SK-N-SH (cell line): Measurements from ENCODE around the gene ADAP1. TPM values are rescaled to one million over a fixed set of nuclear protein-coding genes. Genes with fewer than 3 reads are reported as not detected.

Experiments
- CTCF ChIA-PET: fragments of 300-600, 350-600 bp; formaldehyde crosslinking; extraction: SDS; loops from one replicate; lab custom pipeline; 2021; lab: Yijun Ruan, JAX
- POLR2A ChIA-PET: fragments of 350-600 bp; sonication (Branson Sonifier 250); formaldehyde crosslinking; extraction: SDS; loops from one replicate; lab custom pipeline; 2020; ENCODE audit warnings: antibody characterized with exemption, inconsistent platforms; lab: Yijun Ruan, JAX
- DNase-seq: peaks from one replicate; pipeline ENCODE4 v3.0.0; 2012
- H2AFZ ChIP-seq: fragments of 200-600 bp; sonication (generic); 2 replicates; pipeline ENCODE4 v1.8.1; 2016; ENCODE audit warnings: antibody characterized with exemption, mild to moderate bottlenecking, low read depth
- H3F3A ChIP-seq: fragments of 200-600 bp; sonication (generic); replicated peaks from 2 replicates; pipeline ENCODE3; 2016; ENCODE audit warnings: antibody characterized with exemption, mild to moderate bottlenecking; ENCODE audit not compliant: insufficient read depth
- H3K27ac ChIP-seq, 2 experiments: fragments of 200-500 bp in 1 of 2; fragments of 200-600 bp in 1 of 2; sonication (Bioruptor generic) in 1 of 2; sonication (generic), shearing (Covaris generic) in 1 of 2; 2 replicates each; pipeline versions ENCODE4 v1.5.1 to v1.6.1; 2014 to 2016; ENCODE audit warnings: low read depth in 2 of 2, inconsistent platforms in 1 of 2, low read length in 1 of 2, mild to moderate bottlenecking in 1 of 2, mixed read lengths in 1 of 2
- H3K27me3 ChIP-seq: fragments of 200-600 bp; sonication (generic), shearing (Covaris generic); 2 replicates; pipeline ENCODE4 v1.6.1; 2016; ENCODE audit warnings: mixed run types; ENCODE audit not compliant: insufficient read depth
- H3K36me3 ChIP-seq, 2 experiments: fragments of 200-500 bp in 1 of 2; fragments of 200-600 bp in 1 of 2; sonication (Bioruptor generic) in 1 of 2; sonication (generic) in 1 of 2; replicated peaks in 1 of 2; 2 replicates each; pipeline versions ENCODE3 to v1.5.1; 2014 to 2016; ENCODE audit warnings: low read length in 1 of 2, mild to moderate bottlenecking in 1 of 2; ENCODE audit not compliant: insufficient read depth in 2 of 2, control insufficient read depth in 1 of 2
- H3K4me1 ChIP-seq, 2 experiments: fragments of 200-500 bp in 1 of 2; fragments of 200-600 bp in 1 of 2; sonication (Bioruptor generic) in 1 of 2; sonication (generic), shearing (Covaris generic) in 1 of 2; 2 replicates each; pipeline versions ENCODE4 v1.5.1 to v1.6.1; 2014 to 2016; ENCODE audit warnings: low read depth in 1 of 2, low read length in 1 of 2, mixed run types in 1 of 2; ENCODE audit not compliant: insufficient read depth in 2 of 2, control insufficient read depth in 1 of 2
- H3K4me2 ChIP-seq: fragments of 200-600 bp; sonication (generic), shearing (Covaris generic); 2 replicates; pipeline ENCODE4 v1.6.1; 2017; ENCODE audit warnings: mixed run types
- H3K4me3 ChIP-seq, 2 experiments: fragments of 200-500 bp in 1 of 2; fragments of 200-600 bp in 1 of 2; sonication (Bioruptor generic) in 1 of 2; sonication (generic), shearing (Covaris generic) in 1 of 2; 2 replicates each; pipeline versions ENCODE4 v1.5.1 to v1.8.1; 2014 to 2016; ENCODE audit warnings: low read depth in 2 of 2, inconsistent platforms in 1 of 2, low read length in 1 of 2, mild to moderate bottlenecking in 1 of 2, mixed read lengths in 1 of 2, moderate library complexity in 1 of 2
- H3K79me2 ChIP-seq: fragments of 200-600 bp; sonication (generic); 2 replicates; pipeline ENCODE4 v1.8.1; 2017; ENCODE audit warnings: mild to moderate bottlenecking; ENCODE audit not compliant: insufficient read depth
- H3K9ac ChIP-seq: fragments of 200-600 bp; sonication (generic); 2 replicates; pipeline ENCODE4 v1.6.1; 2017; ENCODE audit warnings: mixed run types
- H3K9me2 ChIP-seq: fragments of 200-600 bp; sonication (generic); 2 replicates; pipeline ENCODE4 v1.6.1; 2017; ENCODE audit warnings: mixed run types
- H3K9me3 ChIP-seq: fragments of 200-600 bp; sonication (generic); 2 replicates; pipeline ENCODE4 v1.6.1; 2017; ENCODE audit warnings: mixed run types, mild to moderate bottlenecking, moderate library complexity
- H4K20me1 ChIP-seq: fragments of 200-600 bp; sonication (generic); 2 replicates; pipeline ENCODE4 v1.6.1; 2017; ENCODE audit warnings: mild to moderate bottlenecking, mixed run types; ENCODE audit not compliant: insufficient read depth
- CTCF ChIP-seq: fragments of 200-600 bp; sonication (generic); IDR thresholded peaks from 2 replicates; pipeline ENCODE4 v1.6.1; 2017; ENCODE audit warnings: antibody characterized with exemption, mild to moderate bottlenecking, moderate library complexity
- ELF1 ChIP-seq: IDR thresholded peaks from 2 replicates; pipeline ENCODE4 v1.4.0; 2012
- EP300 ChIP-seq, 2 experiments: IDR thresholded peaks; 2 replicates each; pipeline versions ENCODE4 v1.4.0 to v1.6.1; 2012; ENCODE audit warnings: borderline replicate concordance in 1 of 2, low read depth in 1 of 2, low read length in 1 of 2
- EZH2phosphoT487 ChIP-seq: fragments of 200-600 bp; sonication (generic); IDR thresholded peaks from 2 replicates; pipeline ENCODE4 v1.6.1; 2017; ENCODE audit warnings: low read depth, mixed run types, mild to moderate bottlenecking, antibody characterized with exemption, moderate library complexity, borderline replicate concordance
- FOXM1 ChIP-seq: IDR thresholded peaks from 2 replicates; pipeline ENCODE4 v1.4.0; 2012; ENCODE audit warnings: low read depth, mild to moderate bottlenecking
- GABPA ChIP-seq: IDR thresholded peaks from 2 replicates; pipeline ENCODE4 v1.4.0; 2012; ENCODE audit warnings: low read depth, mild to moderate bottlenecking
- GATA2 ChIP-seq: sonication (generic); formaldehyde crosslinking; IDR thresholded peaks from 2 replicates; pipeline ENCODE4 v1.5.0; 2020; ENCODE audit warnings: mild to moderate bottlenecking, missing genetic modification reagents
- MEF2A ChIP-seq: IDR thresholded peaks from 2 replicates; pipeline ENCODE4 v1.4.0; 2012; ENCODE audit warnings: low read depth, borderline replicate concordance
- NRF1 ChIP-seq: IDR thresholded peaks from 2 replicates; pipeline ENCODE4 v1.6.1; 2012; ENCODE audit warnings: low read depth, mild to moderate bottlenecking, low read length
- POLR2AphosphoS5 ChIP-seq: IDR thresholded peaks from 2 replicates; pipeline ENCODE4 v1.6.1; 2012; ENCODE audit warnings: low read depth, low read length
- REST ChIP-seq: IDR thresholded peaks from 2 replicates; pipeline ENCODE4 v1.6.1; 2012; ENCODE audit warnings: mild to moderate bottlenecking, low read depth, low read length, moderate library complexity
- RXRA ChIP-seq: IDR thresholded peaks from 2 replicates; pipeline ENCODE4 v1.4.0; 2012; ENCODE audit warnings: low read depth, mild to moderate bottlenecking, borderline replicate concordance
- SIN3A ChIP-seq: IDR thresholded peaks from 2 replicates; pipeline ENCODE4 v1.6.1; 2012; ENCODE audit warnings: low read depth, mild to moderate bottlenecking, low read length, moderate library complexity, borderline replicate concordance
- SMC3 ChIP-seq: IDR thresholded peaks from 2 replicates; pipeline ENCODE4 v1.6.1; 2012; ENCODE audit warnings: low read depth, low read length, improper control_type of control experiment
- YY1 ChIP-seq: IDR thresholded peaks from 2 replicates; pipeline ENCODE4 v1.4.0; 2012; ENCODE audit warnings: low read depth, mild to moderate bottlenecking
- ZBTB33 ChIP-seq: IDR thresholded peaks from 2 replicates; pipeline ENCODE4 v1.4.0; 2012; ENCODE audit warnings: low read depth, borderline replicate concordance
- WGBS: methylation state at CpG from one replicate; pipeline ENCODE4 v1.1.6; 2017; ENCODE audit warnings: low lambda C conversion rate; 5-methylcytosine and 5-hydroxymethylcytosine counted together
- polyA plus RNA-seq, 3 experiments: library from polyadenylated mRNA; depleted of rRNA; stranded (reverse); fragments of >200 nt; gene quantifications; 2 replicates each; pipeline ENCODE4 v1.2.3, GENCODE V29; 2012
- TF ChIP-seq, protein P1 (sequence below): fragments of 150-350 bp; IDR thresholded peaks from 2 replicates; pipeline ENCODE4 v1.6.1; 2017; ENCODE audit warnings: antibody characterized with exemption, low read length, low read depth, borderline replicate concordance
- TF ChIP-seq, protein P2 (sequence below): fragments of 150-350 bp; IDR thresholded peaks from 2 replicates; pipeline ENCODE4 v1.6.1; 2016; ENCODE audit warnings: mild to moderate bottlenecking, low read depth, low read length
- TF ChIP-seq, protein P3 (sequence below): IDR thresholded peaks from 2 replicates; pipeline ENCODE4 v1.4.0; 2012; ENCODE audit warnings: low read depth, borderline replicate concordance

Gene ADAP1
- polyA plus RNA-seq, 1 of the 3 experiments (the other 2 are of a cell fraction), result 3.2 TPM

GRCh38 chr7:984361-985126 lies 30.1 kb upstream of the ADAP1 start:
- ChIA-PET POLR2A (no interaction called here), CTCF (interaction anchor here (0.6 to 1.8 kb wide), 8 partner anchors 8 to 424 kb away, joined by 3 to 12 read pairs (median 4); partner anchors contain the start of genes COX19 and GPER1)
- Histone ChIP-seq H3K36me3 (no peaks in the 10 kb centered on the region), H3K4me3 (no peak overlapping the region), H3K9me3 (no peaks in the 10 kb centered on the region), H3K4me1 (peaks cover 0 to 12% of the 10 kb centered on the region in 2 experiments; a peak in 1 of 4 replicates), H3K27ac (no peak overlapping the region), H3K9me2 (no peaks in the 10 kb centered on the region), H3K27me3 (no peaks in the 10 kb centered on the region), H3K79me2 (no peaks in the 10 kb centered on the region), H2AFZ (no peak overlapping the region), H3F3A (no peaks in the 10 kb centered on the region), H3K9ac (no peak overlapping the region), H4K20me1 (no peaks in the 10 kb centered on the region), H3K4me2 (no peak overlapping the region)
- TF ChIP-seq SMC3, result no peak
- no peak for TF ChIP-seq ZBTB33
- no peak for TF ChIP-seq NRF1
- TF ChIP-seq GATA2 (CRISPR knock-in tag), result no peak
- TF ChIP-seq GABPA, result no peak
- no peak for TF ChIP-seq CTCF
- TF ChIP-seq FOXM1, result no peak
- no peak for TF ChIP-seq ELF1
- TF ChIP-seq YY1, result no peak
- TF ChIP-seq, protein P1, sequence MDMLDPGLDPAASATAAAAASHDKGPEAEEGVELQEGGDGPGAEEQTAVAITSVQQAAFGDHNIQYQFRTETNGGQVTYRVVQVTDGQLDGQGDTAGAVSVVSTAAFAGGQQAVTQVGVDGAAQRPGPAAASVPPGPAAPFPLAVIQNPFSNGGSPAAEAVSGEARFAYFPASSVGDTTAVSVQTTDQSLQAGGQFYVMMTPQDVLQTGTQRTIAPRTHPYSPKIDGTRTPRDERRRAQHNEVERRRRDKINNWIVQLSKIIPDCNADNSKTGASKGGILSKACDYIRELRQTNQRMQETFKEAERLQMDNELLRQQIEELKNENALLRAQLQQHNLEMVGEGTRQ, result no peak
- TF ChIP-seq REST, result no peak
- no peak for TF ChIP-seq EZH2phosphoT487
- no peak for TF ChIP-seq MEF2A
- TF ChIP-seq EP300 (IDR thresholded peaks at IDR 0.05; ENCODE audit: borderline replicate concordance in 1 of 2, low read depth in 1 of 2, low read length in 1 of 2), result no peak
- TF ChIP-seq RXRA, result no peak
- TF ChIP-seq POLR2AphosphoS5, result no peak
- TF ChIP-seq, protein P2, sequence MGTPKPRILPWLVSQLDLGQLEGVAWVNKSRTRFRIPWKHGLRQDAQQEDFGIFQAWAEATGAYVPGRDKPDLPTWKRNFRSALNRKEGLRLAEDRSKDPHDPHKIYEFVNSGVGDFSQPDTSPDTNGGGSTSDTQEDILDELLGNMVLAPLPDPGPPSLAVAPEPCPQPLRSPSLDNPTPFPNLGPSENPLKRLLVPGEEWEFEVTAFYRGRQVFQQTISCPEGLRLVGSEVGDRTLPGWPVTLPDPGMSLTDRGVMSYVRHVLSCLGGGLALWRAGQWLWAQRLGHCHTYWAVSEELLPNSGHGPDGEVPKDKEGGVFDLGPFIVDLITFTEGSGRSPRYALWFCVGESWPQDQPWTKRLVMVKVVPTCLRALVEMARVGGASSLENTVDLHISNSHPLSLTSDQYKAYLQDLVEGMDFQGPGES, result no peak
- TF ChIP-seq SIN3A, result no peak
- TF ChIP-seq, protein P3, sequence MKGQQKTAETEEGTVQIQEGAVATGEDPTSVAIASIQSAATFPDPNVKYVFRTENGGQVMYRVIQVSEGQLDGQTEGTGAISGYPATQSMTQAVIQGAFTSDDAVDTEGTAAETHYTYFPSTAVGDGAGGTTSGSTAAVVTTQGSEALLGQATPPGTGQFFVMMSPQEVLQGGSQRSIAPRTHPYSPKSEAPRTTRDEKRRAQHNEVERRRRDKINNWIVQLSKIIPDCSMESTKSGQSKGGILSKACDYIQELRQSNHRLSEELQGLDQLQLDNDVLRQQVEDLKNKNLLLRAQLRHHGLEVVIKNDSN, result no peak
- DNase-seq, result no peak
- WGBS, result 89% methylated on average over 34 of the region's 39 CpGs
